Mesenchymal stem cell (in vitro differentiated cells and primary cell): ENCODE data around the gene FANCD2.
"Not testable (repeated sequence)": the region's sequence is repeated elsewhere in the genome, so short reads cannot be mapped to it uniquely, and the experiment has no call there.

Experiments
- DNase-seq: peaks from one replicate; pipeline ENCODE4 v3.0.0-alpha.2; 2013
- H2AFZ ChIP-seq: one replicate; pipeline ENCODE4 v1.6.1; 2013; ENCODE audit warnings: low read depth, mild to moderate bottlenecking, control low read depth, inconsistent platforms, low read length, moderate library complexity
- H2AK5ac ChIP-seq: 2 replicates; pipeline ENCODE4 v1.6.1; 2013; ENCODE audit warnings: low read length, moderate library complexity, mild to moderate bottlenecking, inconsistent platforms; ENCODE audit not compliant: severe bottlenecking
- H2BK120ac ChIP-seq: one replicate; pipeline ENCODE4 v1.6.1; 2013; ENCODE audit warnings: low read depth, mild to moderate bottlenecking, inconsistent platforms, low read length, moderate library complexity
- H2BK12ac ChIP-seq, 2 experiments: one replicate each; pipeline ENCODE4 v1.6.1; 2013; ENCODE audit warnings: inconsistent platforms in 2 of 2, low read length in 2 of 2, mild to moderate bottlenecking in 2 of 2, moderate library complexity in 2 of 2, control low read depth in 1 of 2
- H2BK15ac ChIP-seq: one replicate; pipeline ENCODE4 v1.6.1; 2013; ENCODE audit warnings: mild to moderate bottlenecking, low read depth, inconsistent platforms; ENCODE audit not compliant: poor library complexity, severe bottlenecking
- H2BK5ac ChIP-seq: 2 replicates; pipeline ENCODE4 v1.6.1; 2013; ENCODE audit warnings: low read depth, mild to moderate bottlenecking, low read length, control low read depth, inconsistent platforms; ENCODE audit not compliant: poor library complexity, severe bottlenecking
- H3K14ac ChIP-seq, 2 experiments: one replicate each; pipeline ENCODE4 v1.6.1; 2013; ENCODE audit warnings: inconsistent platforms in 2 of 2, low read length in 2 of 2, control low read depth in 1 of 2, mild to moderate bottlenecking in 1 of 2, moderate library complexity in 1 of 2
- H3K18ac ChIP-seq, 2 experiments: one replicate each; pipeline ENCODE4 v1.6.1; 2013; ENCODE audit warnings: inconsistent platforms in 2 of 2, low read length in 2 of 2, control low read depth in 1 of 2, low read depth in 1 of 2, mild to moderate bottlenecking in 1 of 2
- H3K23ac ChIP-seq, 2 experiments: one replicate each; pipeline ENCODE4 v1.6.1; 2013; ENCODE audit warnings: inconsistent platforms in 2 of 2, low read length in 2 of 2, mild to moderate bottlenecking in 2 of 2, moderate library complexity in 2 of 2, control low read depth in 1 of 2
- H3K27ac ChIP-seq: 2 replicates; pipeline ENCODE4 v1.5.1; 2013; ENCODE audit warnings: mild to moderate bottlenecking, moderate library complexity, low read length, control low read depth, inconsistent platforms; ENCODE audit not compliant: poor library complexity, severe bottlenecking
- H3K27me3 ChIP-seq, 2 experiments: 2 replicates each; pipeline versions ENCODE4 v1.6.1 to v1.7.0; 2013; ENCODE audit warnings: low read length in 2 of 2, mild to moderate bottlenecking in 2 of 2, moderate library complexity in 2 of 2, control low read depth in 1 of 2, inconsistent platforms in 1 of 2; ENCODE audit not compliant: control insufficient read depth in 1 of 2, insufficient read depth in 1 of 2
- H3K36me3 ChIP-seq, 2 experiments: 2 replicates each; pipeline versions ENCODE4 v1.6.1 to v1.7.0; 2013; ENCODE audit warnings: low read length in 2 of 2, control low read depth in 1 of 2, inconsistent platforms in 1 of 2, low read depth in 1 of 2, mild to moderate bottlenecking in 1 of 2; ENCODE audit not compliant: insufficient read depth in 2 of 2, control insufficient read depth in 1 of 2
- H3K4ac ChIP-seq, 2 experiments: one replicate each; pipeline ENCODE4 v1.6.1; 2013; ENCODE audit warnings: inconsistent platforms in 2 of 2, low read length in 2 of 2, mild to moderate bottlenecking in 2 of 2, moderate library complexity in 2 of 2, control low read depth in 1 of 2, low read depth in 1 of 2
- H3K4me1 ChIP-seq: 2 replicates; pipeline ENCODE4 v1.6.1; 2013; ENCODE audit warnings: low read depth, low read length, control low read depth; ENCODE audit not compliant: control insufficient read depth, insufficient read depth
- H3K4me2 ChIP-seq: 2 replicates; pipeline ENCODE4 v1.6.1; 2013; ENCODE audit warnings: low read length, mild to moderate bottlenecking, inconsistent platforms; ENCODE audit not compliant: poor library complexity, severe bottlenecking
- H3K4me3 ChIP-seq, 2 experiments: 2 replicates each; pipeline versions ENCODE4 v1.5.1 to v1.7.0; 2013; ENCODE audit warnings: low read length in 2 of 2, mild to moderate bottlenecking in 2 of 2, control low read depth in 1 of 2, low read depth in 1 of 2; ENCODE audit not compliant: insufficient read depth in 1 of 2
- H3K79me1 ChIP-seq: replicated peaks from 2 replicates; pipeline ENCODE4 v1.6.1; 2013; ENCODE audit warnings: mild to moderate bottlenecking, control low read depth, low read length, inconsistent platforms; ENCODE audit not compliant: poor library complexity, severe bottlenecking
- H3K9ac ChIP-seq: 2 replicates; pipeline ENCODE4 v1.7.0; 2013; ENCODE audit warnings: mild to moderate bottlenecking, low read length, moderate library complexity
- H3K9me3 ChIP-seq: 2 replicates; pipeline ENCODE4 v1.7.0; 2013; ENCODE audit warnings: mild to moderate bottlenecking, low read length; ENCODE audit not compliant: control insufficient read depth
- H4K8ac ChIP-seq: one replicate; pipeline ENCODE4 v1.6.1; 2013; ENCODE audit warnings: inconsistent platforms, mild to moderate bottlenecking, low read length, moderate library complexity
- H4K91ac ChIP-seq: one replicate; pipeline ENCODE4 v1.6.1; 2013; ENCODE audit warnings: mild to moderate bottlenecking, low read length, inconsistent platforms
- WGBS: methylation state at CpG from one replicate; pipeline ENCODE4 v1.1.7; 2013; ENCODE audit warnings: mixed read lengths; 5-methylcytosine and 5-hydroxymethylcytosine counted together

The FANCD2 gene

DNA sequence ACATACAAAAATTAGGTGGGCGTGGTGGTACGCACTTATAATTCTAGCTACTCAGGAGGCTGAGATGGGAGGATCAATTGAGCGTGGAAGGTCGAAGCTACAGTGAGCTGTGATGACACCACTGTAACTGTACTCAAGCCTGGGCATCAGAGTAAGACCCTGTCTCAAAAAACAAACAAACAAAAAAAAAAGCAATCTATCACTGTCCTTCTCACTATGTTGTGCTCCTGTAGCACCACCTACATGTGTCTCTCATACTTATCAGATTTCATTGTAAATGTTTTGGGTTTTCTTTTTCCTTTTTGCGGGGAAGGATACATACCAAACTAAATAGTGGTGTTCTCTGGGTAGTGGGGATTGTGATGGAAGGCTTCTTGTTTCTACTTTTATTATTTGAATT, 14.8 kb downstream of the FANCD2 start:
- H3K23ac ChIP-seq, result no peak overlapping the region
- no peak overlapping the region for H2BK120ac ChIP-seq
- no peak overlapping the region for H2AFZ ChIP-seq
- no peak overlapping the region for H3K9ac ChIP-seq
- H4K8ac ChIP-seq, result no peak overlapping the region
- no peak overlapping the region for H3K4ac ChIP-seq
- no peaks in the 10 kb centered on the region for H3K27me3 ChIP-seq
- no peak overlapping the region for H3K4me2 ChIP-seq
- H3K14ac ChIP-seq, result no peak overlapping the region
- peaks cover 1% of the 10 kb centered on the region for H3K4me1 ChIP-seq
- no peak overlapping the region for H2BK15ac ChIP-seq
- no peak overlapping the region for H2BK12ac ChIP-seq
- 96% methylated on average over 4 of the region's 5 CpGs for WGBS
- H3K79me1 ChIP-seq, result no peaks in the 10 kb centered on the region
- no peak overlapping the region for H2BK5ac ChIP-seq
- no peak for DNase-seq
- no peaks in the 10 kb centered on the region for H3K9me3 ChIP-seq
- H3K18ac ChIP-seq, result no peak overlapping the region
- no peak overlapping the region for H3K4me3 ChIP-seq
- H4K91ac ChIP-seq, result no peak overlapping the region
- H2AK5ac ChIP-seq, result no peak overlapping the region
- no peak overlapping the region for H3K27ac ChIP-seq
- peaks cover 0 to 13% of the 10 kb centered on the region in 2 experiments for H3K36me3 ChIP-seq

DNA sequence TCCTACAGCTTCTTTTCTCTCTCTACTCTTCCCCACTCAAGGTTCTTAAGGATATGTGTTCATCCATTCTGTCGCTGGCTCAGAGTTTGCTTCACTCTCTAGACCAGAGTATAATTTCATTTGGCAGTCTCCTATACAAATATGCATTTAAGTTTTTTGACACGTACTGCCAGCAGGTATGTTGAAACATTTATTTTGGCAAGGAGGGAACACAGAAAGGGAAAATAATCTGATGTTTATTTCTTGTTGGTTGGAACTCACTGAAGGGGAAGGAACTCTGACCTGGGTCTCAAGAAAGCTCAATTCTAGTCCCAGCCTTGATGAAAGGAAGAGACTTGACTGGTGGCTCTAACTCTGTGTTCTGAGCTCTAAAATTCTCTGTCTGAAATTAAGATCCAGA, 21.6 kb downstream of the FANCD2 start:
- H2AFZ ChIP-seq, result no peak overlapping the region
- H2AK5ac ChIP-seq, result no peak overlapping the region
- H3K23ac ChIP-seq, result no peak overlapping the region
- H3K9me3 ChIP-seq, result no peaks in the 10 kb centered on the region
- no peaks in the 10 kb centered on the region for H3K4me1 ChIP-seq
- no peak for DNase-seq
- H4K91ac ChIP-seq, result no peak overlapping the region
- H3K79me1 ChIP-seq, result no peaks in the 10 kb centered on the region
- no peak overlapping the region for H2BK15ac ChIP-seq
- no peak overlapping the region for H3K27ac ChIP-seq
- H4K8ac ChIP-seq, result no peak overlapping the region
- no peak overlapping the region for H3K4me2 ChIP-seq
- no peak overlapping the region for H3K9ac ChIP-seq
- no peak overlapping the region for H2BK5ac ChIP-seq
- H3K4ac ChIP-seq, result no peak overlapping the region
- H3K14ac ChIP-seq, result no peak overlapping the region
- H3K4me3 ChIP-seq, result no peak overlapping the region
- H3K36me3 ChIP-seq, result peaks cover 0 to 2% of the 10 kb centered on the region in 2 experiments
- no peaks in the 10 kb centered on the region for H3K27me3 ChIP-seq
- 89% methylated on average over 2 of the region's 2 CpGs for WGBS
- H3K18ac ChIP-seq, result no peak overlapping the region
- no peak overlapping the region for H2BK120ac ChIP-seq
- no peak overlapping the region for H2BK12ac ChIP-seq

DNA sequence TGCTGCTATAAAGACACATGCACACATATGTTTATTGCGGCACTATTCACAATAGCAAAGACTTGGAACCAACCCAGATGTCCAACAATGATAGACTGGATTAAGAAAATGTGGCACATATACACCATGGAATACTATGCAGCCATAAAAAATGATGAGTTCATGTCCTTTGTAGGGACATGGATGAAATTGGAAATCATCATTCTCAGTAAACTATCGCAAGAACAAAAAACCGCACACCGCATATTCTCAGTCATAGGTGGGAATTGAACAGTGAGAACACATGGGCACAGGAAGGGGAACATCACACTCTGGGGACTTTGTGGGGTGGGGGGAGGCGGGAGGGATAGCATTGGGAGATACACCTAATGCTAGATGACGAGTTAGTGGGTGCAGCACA, 26.8 kb downstream of the FANCD2 start:
- not testable (repeated sequence) for H3K4ac ChIP-seq, H3K36me3 ChIP-seq, H4K8ac ChIP-seq, H2AK5ac ChIP-seq, H3K79me1 ChIP-seq, H3K4me1 ChIP-seq, H3K4me2 ChIP-seq, H3K18ac ChIP-seq, H3K27ac ChIP-seq, H2BK5ac ChIP-seq, H3K9me3 ChIP-seq, H2BK15ac ChIP-seq, H3K27me3 ChIP-seq, H2AFZ ChIP-seq, H3K4me3 ChIP-seq, DNase-seq, H3K9ac ChIP-seq, H2BK12ac ChIP-seq, H4K91ac ChIP-seq, H2BK120ac ChIP-seq, H3K23ac ChIP-seq, H3K14ac ChIP-seq
- WGBS, result 100% methylated on average over 3 of the region's 6 CpGs

DNA sequence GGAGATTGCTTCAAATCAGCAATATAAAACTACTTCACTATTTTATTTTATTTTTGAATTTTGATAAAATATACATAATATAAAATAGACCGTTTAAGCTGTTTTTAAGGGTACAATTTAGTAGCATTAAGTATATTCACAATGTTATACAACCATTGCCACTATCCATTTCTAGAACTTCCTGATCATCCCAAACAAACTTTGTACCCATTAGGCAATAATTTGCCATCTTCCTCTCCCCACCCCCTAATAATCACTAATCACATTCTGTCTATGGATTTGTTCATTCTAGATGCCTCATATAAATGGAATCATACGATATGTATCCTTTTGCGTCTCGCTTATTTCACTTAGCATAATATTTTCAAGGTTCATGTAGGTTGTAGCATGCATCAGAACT, 28.9 kb downstream of the FANCD2 start:
- Histone ChIP-seq H3K4me2 (no peak overlapping the region), H3K23ac (no peak overlapping the region), H2AFZ (no peak overlapping the region), H2BK15ac (no peak overlapping the region), H3K18ac (no peak overlapping the region), H3K4me3 (no peak overlapping the region), H2BK5ac (no peak overlapping the region), H3K36me3 (no peaks in the 10 kb centered on the region), H3K4ac (no peak overlapping the region), H3K79me1 (no peaks in the 10 kb centered on the region), H2AK5ac (no peak overlapping the region), H4K8ac (no peak overlapping the region), H3K4me1 (no peaks in the 10 kb centered on the region), H3K27me3 (no peaks in the 10 kb centered on the region), H2BK12ac (no peak overlapping the region), H4K91ac (no peak overlapping the region), H3K9ac (no peak overlapping the region), H3K27ac (no peak overlapping the region), H2BK120ac (no peak overlapping the region), H3K14ac (no peak overlapping the region), H3K9me3 (no peaks in the 10 kb centered on the region)
- WGBS, result 96% methylated on average over 3 of the region's 4 CpGs
- no peak for DNase-seq
